LNCAP (cell line): Measurements from ENCODE around the gene GPSM3.

Experiments
- TF ChIP-seq, protein P1 (sequence below): fragments of 450-650 bp; IDR thresholded peaks from 2 replicates; pipeline ENCODE4 v1.5.1; 2017; ENCODE audit warnings: mild to moderate bottlenecking

GPSM3 gene

DNA sequence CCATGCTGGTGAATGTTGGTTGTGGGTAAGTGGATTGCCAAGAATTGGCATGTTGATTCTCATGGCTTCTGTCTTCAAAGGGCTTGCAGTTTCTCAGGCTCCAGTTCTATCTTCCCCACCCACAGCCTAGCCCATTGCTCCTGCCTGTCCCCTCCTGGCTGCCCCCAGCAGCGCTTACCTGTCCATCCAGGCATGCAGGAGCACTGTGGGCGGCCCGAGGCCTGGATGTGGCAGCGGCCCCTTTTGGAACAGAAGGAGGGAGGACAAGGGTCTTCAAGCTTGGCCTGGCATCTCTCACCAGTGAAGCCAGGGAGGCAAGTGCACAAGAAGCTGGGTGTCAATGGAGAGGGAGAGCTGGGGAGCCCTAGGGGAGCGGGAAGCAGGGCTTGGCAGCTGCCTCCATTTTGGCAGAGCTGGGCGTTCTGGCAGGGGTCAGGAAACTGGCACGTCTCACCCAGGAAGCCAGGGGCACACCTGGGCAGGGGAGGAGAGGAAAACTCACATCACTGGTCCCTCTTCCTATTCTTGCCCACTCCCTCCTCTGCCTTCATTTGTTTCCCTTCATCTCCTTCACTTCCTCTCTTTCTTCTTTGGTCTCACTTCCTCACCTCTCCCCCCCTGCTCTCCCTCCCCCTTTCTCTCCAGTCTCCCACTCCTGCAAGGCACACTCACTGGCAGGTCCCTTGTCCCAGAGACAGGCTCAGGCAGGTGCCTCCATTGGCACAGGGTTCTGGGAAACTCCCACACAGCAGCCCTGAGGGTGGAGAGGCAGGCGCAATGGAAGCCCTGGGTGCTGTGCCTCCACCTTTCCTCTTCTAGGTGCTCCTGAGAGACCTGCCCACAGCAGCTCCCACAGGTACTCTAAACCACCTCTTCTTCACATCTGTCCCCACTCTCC, 30.1 kb upstream of the GPSM3 start:
- TF ChIP-seq, protein P1, sequence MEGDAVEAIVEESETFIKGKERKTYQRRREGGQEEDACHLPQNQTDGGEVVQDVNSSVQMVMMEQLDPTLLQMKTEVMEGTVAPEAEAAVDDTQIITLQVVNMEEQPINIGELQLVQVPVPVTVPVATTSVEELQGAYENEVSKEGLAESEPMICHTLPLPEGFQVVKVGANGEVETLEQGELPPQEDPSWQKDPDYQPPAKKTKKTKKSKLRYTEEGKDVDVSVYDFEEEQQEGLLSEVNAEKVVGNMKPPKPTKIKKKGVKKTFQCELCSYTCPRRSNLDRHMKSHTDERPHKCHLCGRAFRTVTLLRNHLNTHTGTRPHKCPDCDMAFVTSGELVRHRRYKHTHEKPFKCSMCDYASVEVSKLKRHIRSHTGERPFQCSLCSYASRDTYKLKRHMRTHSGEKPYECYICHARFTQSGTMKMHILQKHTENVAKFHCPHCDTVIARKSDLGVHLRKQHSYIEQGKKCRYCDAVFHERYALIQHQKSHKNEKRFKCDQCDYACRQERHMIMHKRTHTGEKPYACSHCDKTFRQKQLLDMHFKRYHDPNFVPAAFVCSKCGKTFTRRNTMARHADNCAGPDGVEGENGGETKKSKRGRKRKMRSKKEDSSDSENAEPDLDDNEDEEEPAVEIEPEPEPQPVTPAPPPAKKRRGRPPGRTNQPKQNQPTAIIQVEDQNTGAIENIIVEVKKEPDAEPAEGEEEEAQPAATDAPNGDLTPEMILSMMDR, result no peak

DNA sequence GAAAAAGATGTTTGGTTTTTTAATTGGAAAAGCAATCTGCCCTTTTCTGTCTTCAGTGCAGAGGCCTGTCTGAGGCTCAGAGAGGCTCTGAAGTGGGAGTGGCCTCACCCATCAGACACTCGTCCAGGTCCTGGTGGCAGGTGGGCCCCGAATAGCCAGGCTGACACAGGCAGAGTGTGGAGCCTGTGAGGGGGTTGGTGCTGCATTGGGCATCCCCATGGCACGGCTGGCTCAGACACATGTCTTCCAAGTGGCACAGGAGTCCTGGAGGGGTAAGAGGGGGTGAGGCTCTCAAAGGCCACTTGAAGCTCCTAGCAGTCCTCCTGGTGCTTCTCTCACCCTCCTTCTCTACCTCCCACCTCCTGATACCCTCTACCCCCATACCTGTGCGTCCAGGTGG, 27.6 kb upstream of the GPSM3 start:
- TF ChIP-seq, protein P1, result no peak

DNA sequence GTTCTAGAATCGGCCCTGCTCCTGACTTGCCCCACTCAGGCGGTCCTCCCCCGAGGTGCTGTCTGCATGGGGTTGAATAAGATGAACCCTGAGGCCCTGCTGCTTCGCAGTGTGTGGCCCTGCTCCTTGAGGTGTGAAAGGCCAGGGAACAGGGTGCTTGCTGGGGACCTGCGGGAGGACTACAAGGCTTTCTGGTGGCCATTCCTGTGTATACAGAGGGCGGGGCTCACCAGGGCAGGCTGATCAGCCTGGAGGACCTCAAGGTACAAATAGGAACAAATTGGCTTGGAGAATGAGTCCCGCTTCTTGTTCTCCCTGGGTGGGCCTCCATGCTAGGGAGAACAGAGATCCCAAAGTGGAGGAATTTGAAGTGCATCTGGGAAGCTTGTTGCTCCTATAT, 25.7 kb upstream of the GPSM3 start:
- TF ChIP-seq, protein P1, result no peak

DNA sequence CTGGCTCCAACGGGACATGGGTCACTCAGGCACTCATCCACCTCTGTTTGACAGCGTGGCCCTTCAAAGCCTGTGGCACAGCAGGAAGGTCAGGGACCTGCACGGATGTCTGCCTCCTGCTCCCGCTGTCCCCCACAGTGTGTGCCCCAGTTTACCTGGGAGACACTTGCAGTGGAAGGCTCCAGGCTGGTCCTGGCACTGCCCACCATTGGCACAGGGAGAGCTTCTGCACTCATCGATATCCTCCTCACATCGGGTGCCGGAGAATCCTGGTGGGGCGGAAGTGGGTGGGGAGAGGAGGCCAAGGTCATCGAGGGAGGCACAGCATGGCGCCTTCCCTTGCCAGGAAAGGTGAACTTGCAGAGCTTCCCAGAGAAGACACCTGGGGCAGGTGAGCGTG, 24.6 kb upstream of the GPSM3 start:
- TF ChIP-seq, protein P1, result no peak

DNA sequence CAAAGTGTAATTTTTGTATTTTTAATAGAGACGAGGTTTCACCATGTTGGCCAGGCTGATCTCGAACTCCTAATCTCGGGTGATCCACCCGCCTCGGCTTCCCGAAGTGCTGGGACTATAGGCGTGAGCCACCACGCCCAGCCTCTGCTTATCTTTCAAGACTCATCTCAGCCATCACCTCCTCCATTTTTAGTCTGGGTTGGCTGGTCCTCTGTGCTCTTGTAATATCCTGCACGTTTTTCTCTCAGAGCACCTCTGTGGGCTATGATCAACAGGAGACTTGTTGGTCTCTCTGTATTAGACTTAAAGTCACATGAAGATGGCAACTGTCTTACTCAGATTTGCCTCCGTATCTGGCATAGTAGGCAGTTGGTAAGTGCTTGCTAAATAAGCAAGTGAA, 23.8 kb upstream of the GPSM3 start:
- TF ChIP-seq, protein P1, result no peak

DNA sequence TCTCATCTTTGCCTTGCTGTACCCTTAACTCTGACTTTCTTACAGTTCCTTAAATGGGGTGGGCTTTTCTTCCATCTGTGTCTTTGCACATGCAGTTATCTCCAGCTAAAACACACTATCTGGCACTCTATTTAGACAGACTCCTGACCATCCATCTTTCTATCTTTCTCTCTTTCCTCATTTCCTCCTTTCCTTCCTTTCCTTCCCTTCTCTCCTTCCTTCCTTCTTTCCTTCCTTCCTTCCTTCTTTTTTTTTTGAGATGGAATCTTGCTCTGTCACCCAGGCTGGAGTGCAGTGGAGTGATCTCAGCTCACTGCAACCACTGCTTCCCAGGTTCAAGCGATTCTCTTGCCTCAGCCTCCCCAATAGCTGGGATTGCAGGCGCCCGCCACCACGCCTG, 23.2 kb upstream of the GPSM3 start:
- TF ChIP-seq, protein P1, result no peak

DNA sequence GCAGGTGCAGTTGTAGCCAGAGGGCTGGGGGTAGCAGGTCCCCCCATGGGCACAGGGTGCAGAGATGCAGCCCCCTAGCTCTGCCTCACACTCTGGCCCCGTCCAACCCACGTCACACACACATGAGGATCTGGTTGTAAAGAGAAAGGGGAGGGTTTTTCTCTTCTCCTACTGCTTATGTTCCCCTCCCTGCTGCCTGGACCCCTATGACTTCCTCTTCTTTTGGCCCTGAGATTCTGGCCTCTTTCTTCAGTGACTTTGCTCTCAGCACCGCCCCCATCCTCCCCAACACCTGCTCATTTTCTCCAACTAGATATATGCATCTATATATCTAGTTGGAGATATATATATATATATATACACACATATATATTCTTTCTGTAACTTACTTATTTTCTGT, 21.7 kb upstream of the GPSM3 start:
- TF ChIP-seq, protein P1, result no peak
